ENCODE measurements around the gene WBP1.

- TF ChIP-seq, protein P1, sequence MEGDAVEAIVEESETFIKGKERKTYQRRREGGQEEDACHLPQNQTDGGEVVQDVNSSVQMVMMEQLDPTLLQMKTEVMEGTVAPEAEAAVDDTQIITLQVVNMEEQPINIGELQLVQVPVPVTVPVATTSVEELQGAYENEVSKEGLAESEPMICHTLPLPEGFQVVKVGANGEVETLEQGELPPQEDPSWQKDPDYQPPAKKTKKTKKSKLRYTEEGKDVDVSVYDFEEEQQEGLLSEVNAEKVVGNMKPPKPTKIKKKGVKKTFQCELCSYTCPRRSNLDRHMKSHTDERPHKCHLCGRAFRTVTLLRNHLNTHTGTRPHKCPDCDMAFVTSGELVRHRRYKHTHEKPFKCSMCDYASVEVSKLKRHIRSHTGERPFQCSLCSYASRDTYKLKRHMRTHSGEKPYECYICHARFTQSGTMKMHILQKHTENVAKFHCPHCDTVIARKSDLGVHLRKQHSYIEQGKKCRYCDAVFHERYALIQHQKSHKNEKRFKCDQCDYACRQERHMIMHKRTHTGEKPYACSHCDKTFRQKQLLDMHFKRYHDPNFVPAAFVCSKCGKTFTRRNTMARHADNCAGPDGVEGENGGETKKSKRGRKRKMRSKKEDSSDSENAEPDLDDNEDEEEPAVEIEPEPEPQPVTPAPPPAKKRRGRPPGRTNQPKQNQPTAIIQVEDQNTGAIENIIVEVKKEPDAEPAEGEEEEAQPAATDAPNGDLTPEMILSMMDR (conservative IDR thresholded peaks at IDR 0.05; ENCODE audit: low read length): no peak
- TF ChIP-seq EZH2phosphoT487 (IDR thresholded peaks at IDR 0.05; ENCODE audit: borderline replicate concordance, low read depth, low read length): no peak
Measured at GRCh38 chr2:74502147-74502719, 44.0 kb downstream of the WBP1 start.
